Measurements from ENCODE around the gene EDDM3A.
"Not testable (repeated sequence)": the region's sequence is repeated elsewhere in the genome, so short reads cannot be mapped to it uniquely, and the experiment has no call there.

Gene EDDM3A

GRCh38 chr14:20745571-20746358, at the start of gene EDDM3A:
Gene EDDM3A, plus strand, starts transcription at chr14:20745887. Its CDS starts 1,694 bp downstream, at chr14:20747581.
- DNase-seq (ENCODE audit: low spot score): no peak

GRCh38 chr14:20696764-20697163, 48.9 kb upstream of the EDDM3A start:
- no peak for DNase-seq (ENCODE audit: low spot score)

GRCh38 chr14:20697273-20698017, 48.2 kb upstream of the EDDM3A start:
- DNase-seq (ENCODE audit: low spot score): peak; percentile 47

- DNase-seq (ENCODE audit: low spot score): no peak
Observed at GRCh38 chr14:20698018-20698329, 47.7 kb upstream of the EDDM3A start.

GRCh38 chr14:20698934-20699333, 46.8 kb upstream of the EDDM3A start:
- no peak for DNase-seq (ENCODE audit: low spot score)

GRCh38 chr14:20699931-20700330, 45.8 kb upstream of the EDDM3A start:
- DNase-seq (ENCODE audit: low spot score): no peak

- not testable (repeated sequence) for DNase-seq (ENCODE audit: low spot score)
Observed at GRCh38 chr14:20700965-20701364, 44.7 kb upstream of the EDDM3A start.

- no peak for DNase-seq (ENCODE audit: low spot score)
Observed at GRCh38 chr14:20706657-20707355, 38.9 kb upstream of the EDDM3A start.

GRCh38 chr14:20707622-20708021, 38.1 kb upstream of the EDDM3A start:
- DNase-seq (ENCODE audit: low spot score): no peak

GRCh38 chr14:20711261-20711660, 34.4 kb upstream of the EDDM3A start:
- no peak for DNase-seq (ENCODE audit: low spot score)

- DNase-seq (ENCODE audit: low spot score): no peak
Observed at GRCh38 chr14:20711685-20712084, 34.0 kb upstream of the EDDM3A start.

GRCh38 chr14:20712904-20713303, 32.8 kb upstream of the EDDM3A start:
- no peak for DNase-seq (ENCODE audit: low spot score)

- DNase-seq (ENCODE audit: low spot score): no peak
Observed at GRCh38 chr14:20714593-20715250, 31.0 kb upstream of the EDDM3A start.

- DNase-seq (ENCODE audit: low spot score): no peak
Observed at GRCh38 chr14:20719777-20720176, 25.9 kb upstream of the EDDM3A start.

- DNase-seq (ENCODE audit: low spot score): no peak
Observed at GRCh38 chr14:20720741-20721140, 24.9 kb upstream of the EDDM3A start.

GRCh38 chr14:20722016-20722415, 23.7 kb upstream of the EDDM3A start:
- DNase-seq (ENCODE audit: low spot score): no peak

- DNase-seq (ENCODE audit: low spot score): no peak
Observed at GRCh38 chr14:20723488-20723887, 22.2 kb upstream of the EDDM3A start.

- not testable (repeated sequence) for DNase-seq (ENCODE audit: low spot score)
Observed at GRCh38 chr14:20726121-20726520, 19.6 kb upstream of the EDDM3A start.

GRCh38 chr14:20726531-20726930, 19.2 kb upstream of the EDDM3A start:
- DNase-seq (ENCODE audit: low spot score): no peak

GRCh38 chr14:20730891-20731290, 14.8 kb upstream of the EDDM3A start:
- no peak for DNase-seq (ENCODE audit: low spot score)

GRCh38 chr14:20732477-20732876, 13.2 kb upstream of the EDDM3A start:
- no peak for DNase-seq (ENCODE audit: low spot score)

- DNase-seq (ENCODE audit: low spot score): no peak
Observed at GRCh38 chr14:20732979-20733635, 12.6 kb upstream of the EDDM3A start.

Data from cerebellar cortex (tissue), 1 donor.